ENCODE data around the gene NAALADL1.
"Not testable (repeated sequence)": the region's sequence is repeated elsewhere in the genome, so short reads cannot be mapped to it uniquely, and the experiment has no call there.

NAALADL1 gene

GRCh38 chr11:65047581-65048422 is 10.6 kb downstream of the NAALADL1 start:
- DNase-seq (ENCODE audit: low read depth in 2 of 2) = no peak

- no peak for DNase-seq (ENCODE audit: low read depth in 2 of 2)
Measured at GRCh38 chr11:65045728-65046127, 12.6 kb downstream of the NAALADL1 start.

- DNase-seq (ENCODE audit: low read depth in 2 of 2) = no peak
Measured at GRCh38 chr11:65045061-65045460, 13.3 kb downstream of the NAALADL1 start.

GRCh38 chr11:65043881-65044501 is 14.4 kb downstream of the NAALADL1 start:
- no peak for DNase-seq (ENCODE audit: low read depth in 2 of 2)

GRCh38 chr11:65042891-65043290 is 15.5 kb downstream of the NAALADL1 start:
- no peak for DNase-seq (ENCODE audit: low read depth in 2 of 2)

GRCh38 chr11:65040847-65041622 is 17.3 kb downstream of the NAALADL1 start, which contains the start of gene SAC3D1:
TSS of gene SAC3D1 (plus strand) at chr11:65041210. CDS start at chr11:65041293, 83 bp downstream.
- DNase-seq (ENCODE audit: low read depth in 2 of 2) = peak; percentile 65 to 74

GRCh38 chr11:65040520-65040846 is 17.9 kb downstream of the NAALADL1 start:
- no peak for DNase-seq (ENCODE audit: low read depth in 2 of 2)

GRCh38 chr11:65036931-65037330 is 21.4 kb downstream of the NAALADL1 start:
- DNase-seq (ENCODE audit: low read depth in 2 of 2) = no peak

- no peak for DNase-seq (ENCODE audit: low read depth in 2 of 2)
Measured at GRCh38 chr11:65035579-65035978, 22.8 kb downstream of the NAALADL1 start.

- no peak for DNase-seq (ENCODE audit: low read depth in 2 of 2)
Measured at GRCh38 chr11:65034423-65034822, 23.9 kb downstream of the NAALADL1 start.

- no peak for DNase-seq (ENCODE audit: low read depth in 2 of 2)
Measured at GRCh38 chr11:65032216-65032615, 26.1 kb downstream of the NAALADL1 start.

- DNase-seq (ENCODE audit: low read depth in 2 of 2) = peak; percentile 68 to 87
Measured at GRCh38 chr11:65027213-65028067, 30.9 kb downstream of the NAALADL1 start, which contains the start of gene SNX15. TSS of gene SNX15 (plus strand) at chr11:65027439. CDS start at chr11:65027538, 99 bp downstream.

GRCh38 chr11:65026810-65027209 is 31.5 kb downstream of the NAALADL1 start:
- no peak for DNase-seq (ENCODE audit: low read depth in 2 of 2)

GRCh38 chr11:65023502-65023901 is 34.9 kb downstream of the NAALADL1 start:
- not testable (repeated sequence) for DNase-seq (ENCODE audit: low read depth in 2 of 2)

- DNase-seq (ENCODE audit: low read depth in 2 of 2) = no peak
Measured at GRCh38 chr11:65021509-65021908, 36.8 kb downstream of the NAALADL1 start.

GRCh38 chr11:65021003-65021402 is 37.4 kb downstream of the NAALADL1 start:
- no peak for DNase-seq (ENCODE audit: low read depth in 2 of 2)

- no peak for DNase-seq (ENCODE audit: low read depth in 2 of 2)
Measured at GRCh38 chr11:65019824-65020223, 38.5 kb downstream of the NAALADL1 start.

GRCh38 chr11:65017937-65018336 is 40.4 kb downstream of the NAALADL1 start:
- no peak for DNase-seq (ENCODE audit: low read depth in 2 of 2)

- no peak for DNase-seq (ENCODE audit: low read depth in 2 of 2)
Measured at GRCh38 chr11:65016705-65017104, 41.6 kb downstream of the NAALADL1 start.

- no peak for DNase-seq (ENCODE audit: low read depth in 2 of 2)
Measured at GRCh38 chr11:65014726-65015227, 43.6 kb downstream of the NAALADL1 start.

Measured in stimulated activated CD8-positive, alpha-beta memory T cell treated with anti-CD3 and anti-CD28 coated beads, Interleukin-15, amount 100 ng/mL, for 4 hours (primary cell).